GM20000 (cell line): ENCODE measurements around the gene GK.
"Not testable (repeated sequence)": the region's sequence is repeated elsewhere in the genome, so short reads cannot be mapped to it uniquely, and the experiment has no call there.

Source experiments
- DNase-seq: peaks from one replicate; pipeline ENCODE4 v3.0.0; 2012; ENCODE audit warnings: low spot score
- TF ChIP-seq, protein P1 (sequence below): IDR thresholded peaks from 2 replicates; pipeline ENCODE4 v1.5.1; 2012; ENCODE audit warnings: mild to moderate bottlenecking, control low read depth; ENCODE audit errors: extremely low read depth, missing control alignments

The GK gene

DNA sequence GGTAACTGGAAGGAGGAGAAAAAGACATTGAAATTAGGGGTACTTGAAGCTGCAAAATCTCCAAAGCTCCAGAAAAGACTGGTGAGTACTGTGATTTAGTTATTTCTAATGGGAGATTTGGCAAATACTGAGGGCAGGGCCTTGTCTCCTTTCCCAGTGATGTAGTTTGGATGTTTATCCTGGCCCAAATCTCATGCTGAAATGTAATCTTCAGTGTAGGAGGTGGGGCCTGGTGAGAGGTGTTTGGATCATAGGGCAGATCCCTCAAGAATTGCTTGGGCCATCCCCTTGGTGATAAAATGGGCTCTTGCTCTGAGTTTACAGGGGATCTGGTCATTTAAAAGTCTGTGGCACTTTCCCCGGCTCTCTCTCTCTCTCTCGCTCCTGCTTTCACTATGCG lies 33.1 kb upstream of the GK start:
- TF ChIP-seq, protein P1, sequence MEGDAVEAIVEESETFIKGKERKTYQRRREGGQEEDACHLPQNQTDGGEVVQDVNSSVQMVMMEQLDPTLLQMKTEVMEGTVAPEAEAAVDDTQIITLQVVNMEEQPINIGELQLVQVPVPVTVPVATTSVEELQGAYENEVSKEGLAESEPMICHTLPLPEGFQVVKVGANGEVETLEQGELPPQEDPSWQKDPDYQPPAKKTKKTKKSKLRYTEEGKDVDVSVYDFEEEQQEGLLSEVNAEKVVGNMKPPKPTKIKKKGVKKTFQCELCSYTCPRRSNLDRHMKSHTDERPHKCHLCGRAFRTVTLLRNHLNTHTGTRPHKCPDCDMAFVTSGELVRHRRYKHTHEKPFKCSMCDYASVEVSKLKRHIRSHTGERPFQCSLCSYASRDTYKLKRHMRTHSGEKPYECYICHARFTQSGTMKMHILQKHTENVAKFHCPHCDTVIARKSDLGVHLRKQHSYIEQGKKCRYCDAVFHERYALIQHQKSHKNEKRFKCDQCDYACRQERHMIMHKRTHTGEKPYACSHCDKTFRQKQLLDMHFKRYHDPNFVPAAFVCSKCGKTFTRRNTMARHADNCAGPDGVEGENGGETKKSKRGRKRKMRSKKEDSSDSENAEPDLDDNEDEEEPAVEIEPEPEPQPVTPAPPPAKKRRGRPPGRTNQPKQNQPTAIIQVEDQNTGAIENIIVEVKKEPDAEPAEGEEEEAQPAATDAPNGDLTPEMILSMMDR, result no peak
- DNase-seq, result no peak

DNA sequence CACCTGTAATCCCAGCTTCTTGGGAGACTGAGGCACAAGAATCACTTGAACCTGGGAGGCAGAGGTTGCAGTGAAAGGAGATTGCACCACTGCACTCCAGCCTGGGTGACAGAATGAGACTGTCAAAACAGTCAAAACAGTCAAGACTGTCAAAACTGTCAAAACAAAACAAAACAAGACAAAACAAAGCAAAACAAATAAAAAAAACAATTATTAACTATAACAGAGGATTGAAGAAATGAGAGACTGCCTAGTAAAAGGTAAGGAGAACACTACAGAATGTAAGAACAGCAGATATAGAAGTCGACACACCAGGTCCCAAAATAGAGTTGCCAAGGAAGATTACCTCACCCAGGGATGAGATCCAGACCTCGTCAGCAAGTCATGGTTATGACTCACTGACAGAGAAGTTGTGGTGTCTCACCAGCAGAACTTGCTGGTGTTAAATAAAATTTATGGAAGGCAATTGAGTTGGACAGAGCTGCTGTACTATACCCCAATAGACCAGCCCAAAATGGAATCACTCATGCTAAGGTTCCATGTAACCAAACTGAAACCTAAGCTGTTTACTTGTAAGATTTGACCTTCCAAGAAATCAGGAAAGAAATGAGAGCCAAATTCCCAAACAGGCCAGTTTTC lies 32.1 kb upstream of the GK start:
- no peak for DNase-seq
- TF ChIP-seq, protein P1, result no peak

DNA sequence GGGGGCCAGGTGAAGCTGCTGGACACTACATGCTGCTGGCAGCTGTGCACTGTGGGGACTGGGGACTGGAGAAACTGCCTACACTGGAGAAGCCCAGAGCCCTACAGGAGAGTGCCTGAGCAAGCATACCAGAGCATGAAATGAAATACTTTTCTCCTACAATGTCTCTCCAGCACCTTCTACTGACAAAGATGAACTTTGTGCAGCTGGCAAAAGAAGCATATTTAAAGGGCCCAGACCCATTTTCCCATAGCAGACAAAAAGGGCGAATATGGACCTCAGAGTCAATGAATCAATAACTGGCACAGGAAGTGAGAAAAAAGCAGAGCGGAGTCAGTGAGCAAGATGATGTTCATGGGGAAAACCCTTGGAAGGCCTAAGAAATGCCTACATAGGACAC lies 30.9 kb upstream of the GK start:
- DNase-seq, result no peak
- TF ChIP-seq, protein P1, result no peak

DNA sequence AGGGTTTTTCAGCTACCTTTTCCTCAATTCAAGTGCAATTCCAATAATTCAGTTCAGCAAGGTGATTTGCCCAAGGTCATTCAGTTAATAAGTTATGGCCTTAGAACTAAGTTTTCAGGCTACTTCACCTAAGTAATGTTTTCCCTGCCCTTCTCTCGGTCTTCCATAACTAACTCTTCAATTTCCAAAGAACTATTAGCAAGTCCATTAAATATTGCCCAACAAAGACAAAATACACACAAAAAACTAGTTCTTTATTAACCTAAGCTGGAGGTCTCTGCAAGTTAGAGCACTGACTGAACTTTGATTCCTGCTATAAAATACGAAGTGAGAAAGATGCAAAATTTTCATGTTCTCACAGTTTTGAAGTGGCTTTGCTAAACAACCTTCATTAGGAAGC lies 26.8 kb upstream of the GK start:
- TF ChIP-seq, protein P1, result no peak
- DNase-seq, result no peak

DNA sequence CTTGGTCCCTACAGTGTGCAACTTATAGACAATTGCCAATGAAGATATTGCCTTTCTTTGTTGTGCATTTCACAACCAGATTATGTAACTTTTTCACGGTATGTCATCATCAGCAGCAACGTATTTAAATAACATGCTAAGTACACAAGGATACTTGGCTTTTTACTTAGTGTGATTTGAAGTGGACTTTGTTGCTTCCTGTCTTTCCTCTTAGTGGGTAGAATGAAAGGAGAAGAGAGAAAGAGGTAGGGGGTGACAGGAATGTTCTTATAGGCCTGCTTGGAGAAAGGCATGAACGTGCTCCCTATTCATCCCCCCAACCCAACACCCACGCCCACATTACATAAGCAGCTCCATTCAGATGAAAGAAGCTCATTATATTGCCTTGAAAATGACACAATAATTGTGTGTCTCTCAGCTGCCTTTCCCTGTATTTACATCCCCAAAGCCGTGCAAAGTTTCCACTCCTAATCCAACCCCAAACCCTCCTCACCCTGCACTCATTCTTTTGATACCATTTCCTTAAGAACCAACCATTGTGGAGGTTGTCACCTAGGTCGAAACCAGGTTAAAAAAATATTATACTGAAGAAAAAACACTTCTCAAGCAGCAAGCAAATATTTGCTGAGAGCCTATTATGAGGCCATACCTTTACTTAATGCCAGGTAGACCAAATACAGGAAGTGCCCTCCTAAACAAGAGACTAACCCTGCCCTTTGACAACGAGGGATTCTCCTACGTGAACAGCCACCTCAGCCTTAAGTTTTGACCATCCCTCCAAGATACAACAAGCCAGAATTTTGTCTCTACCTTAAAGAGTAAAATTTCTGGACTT lies 25.2 kb upstream of the GK start:
- DNase-seq, result no peak

DNA sequence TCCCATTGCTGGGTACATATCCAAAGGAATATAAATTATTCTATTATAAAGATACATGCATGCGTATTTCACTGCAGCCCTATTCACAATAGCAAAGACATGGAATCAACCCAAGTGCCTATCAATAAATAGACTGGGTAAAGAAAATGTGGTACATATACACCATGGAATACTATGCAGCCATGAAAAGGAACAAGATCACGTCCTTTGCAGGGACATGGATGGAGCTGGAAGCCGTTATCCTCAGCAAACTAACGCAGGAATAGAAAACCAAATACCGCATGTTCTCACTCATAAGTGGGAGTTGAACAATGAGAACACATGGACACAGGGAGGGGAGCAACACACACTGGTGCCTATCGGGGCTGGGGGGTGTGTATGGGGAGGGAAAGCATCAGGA lies 19.2 kb upstream of the GK start:
- DNase-seq, result not testable (repeated sequence)

More for the DNA sequence above, 25.2 kb upstream of the GK start:
- TF ChIP-seq, protein P1, result no peak

DNA sequence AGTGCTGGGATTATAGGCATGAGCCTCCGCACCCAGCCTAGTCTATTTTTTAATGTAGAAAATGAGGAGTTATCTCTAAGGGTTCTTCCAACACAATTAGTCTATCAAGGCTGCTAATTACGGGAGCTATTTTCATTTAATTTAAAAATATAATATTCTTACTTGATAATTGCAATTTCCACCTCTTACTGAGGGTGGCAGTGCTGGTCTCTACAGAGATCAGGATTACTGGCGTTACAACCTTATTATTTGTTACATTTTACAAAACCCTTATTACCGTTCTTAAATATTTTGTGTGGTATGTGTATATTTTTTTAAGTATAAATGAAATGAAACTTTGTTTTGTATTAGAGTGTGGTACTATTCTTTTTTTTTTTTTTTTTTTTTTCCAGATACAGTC lies 17.6 kb upstream of the GK start:
- DNase-seq, result no peak

More for the DNA sequence above, 17.6 kb upstream of the GK start:
- TF ChIP-seq, protein P1, result no peak
